Left lobe of liver (tissue), 2 donors: ENCODE results near the gene FOXO1. TPM values are rescaled to one million over a fixed set of nuclear protein-coding genes. Genes with fewer than 3 reads are reported as not detected.
A peak's percentile ranks its signal among the peaks of the same experiment; 100 is the strongest.

Source experiments
- ATAC-seq: fragments of 200-7000 bp; cut with Tn5 transposase; one replicate; pipeline ENCODE4 v1.9.1; 2020; ENCODE audit warnings: mild to moderate bottlenecking, moderate library complexity
- DNase-seq: peaks from one replicate; pipeline ENCODE4 v3.0.0-alpha.2; 2020; ENCODE audit warnings: low spot score
- total RNA-seq: library from RNA; stranded (reverse); gene quantifications from one replicate; pipeline ENCODE4 v1.2.1, GENCODE V29; 2021
- donor health status: DM: no; HTN: no; CAD: no; lungs with moderate emphysema.
- donor health status: DM: no; HTN: yes; CAD: no.

The FOXO1 gene
- total RNA-seq, 1 donor from 2014 or later = 13.3 TPM

DNA sequence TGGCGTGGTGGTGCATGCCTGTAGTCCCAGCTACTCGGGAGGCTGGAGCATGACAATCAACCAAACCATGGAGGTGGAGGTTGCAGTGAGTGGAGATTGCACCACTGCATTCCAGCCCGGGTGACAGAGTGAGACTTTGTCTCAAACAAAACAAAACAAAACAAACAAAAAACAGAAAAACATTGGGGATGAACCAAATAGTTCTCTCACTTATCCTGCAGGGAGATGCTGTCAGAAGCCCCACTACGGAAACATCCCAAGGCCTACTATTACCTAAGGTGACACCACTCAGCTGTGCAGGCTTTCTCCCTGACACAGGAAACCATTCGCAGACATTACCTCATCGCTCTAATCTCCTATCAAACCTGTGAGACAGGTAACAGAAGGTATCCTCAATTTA is 113.5 kb downstream of the FOXO1 start:
- peak; percentile 30 for ATAC-seq
- no peak for DNase-seq

DNA sequence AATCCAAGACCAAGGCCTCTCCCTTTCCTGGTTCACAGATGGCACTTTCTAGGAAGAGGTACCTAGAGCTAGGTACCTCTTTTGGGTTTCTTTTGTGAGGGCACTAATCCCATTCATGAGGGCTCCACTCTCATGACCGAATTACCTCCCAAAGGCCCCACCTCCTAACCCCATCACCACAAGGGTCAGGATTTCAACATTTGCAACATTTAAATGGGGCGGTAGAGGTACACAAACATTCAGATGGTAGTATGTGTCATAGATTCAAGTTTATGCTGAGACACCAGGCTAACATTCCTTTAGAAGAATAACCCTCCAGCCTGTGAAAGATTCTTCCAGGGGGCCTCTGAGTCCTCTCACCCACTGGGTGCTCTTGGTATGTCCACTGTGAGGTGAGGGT is 116.3 kb downstream of the FOXO1 start:
- no peak for DNase-seq
- no peak for ATAC-seq

DNA sequence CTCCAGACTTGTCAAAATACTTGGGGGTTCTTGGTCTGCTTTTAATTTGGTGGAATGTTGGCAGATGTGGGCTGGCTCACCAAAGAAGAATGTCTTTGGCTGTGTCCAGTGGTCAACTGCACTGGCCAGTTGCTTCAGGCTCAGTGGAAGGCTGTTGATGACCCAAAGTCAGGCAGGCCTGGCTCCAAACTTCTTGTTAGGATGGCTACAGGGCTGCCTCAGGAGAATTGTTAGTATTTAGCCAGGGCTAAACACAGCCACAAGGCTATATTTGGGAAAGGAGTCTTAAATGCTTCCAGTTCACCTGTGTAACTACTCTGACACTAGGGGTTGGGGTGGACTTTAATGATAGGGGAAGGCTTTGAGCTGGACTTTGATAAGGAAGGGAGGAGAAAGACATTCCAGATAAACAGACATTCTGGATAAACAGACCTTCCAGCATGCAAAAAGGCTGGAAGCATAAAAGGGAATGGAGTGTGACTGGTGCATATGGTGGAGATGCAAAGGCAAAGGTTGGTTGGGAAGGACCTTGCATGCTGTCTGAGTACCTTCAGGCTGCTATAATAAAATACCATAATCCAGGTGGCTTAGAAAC is 116.8 kb downstream of the FOXO1 start:
- ATAC-seq = peak; percentile 55

DNA sequence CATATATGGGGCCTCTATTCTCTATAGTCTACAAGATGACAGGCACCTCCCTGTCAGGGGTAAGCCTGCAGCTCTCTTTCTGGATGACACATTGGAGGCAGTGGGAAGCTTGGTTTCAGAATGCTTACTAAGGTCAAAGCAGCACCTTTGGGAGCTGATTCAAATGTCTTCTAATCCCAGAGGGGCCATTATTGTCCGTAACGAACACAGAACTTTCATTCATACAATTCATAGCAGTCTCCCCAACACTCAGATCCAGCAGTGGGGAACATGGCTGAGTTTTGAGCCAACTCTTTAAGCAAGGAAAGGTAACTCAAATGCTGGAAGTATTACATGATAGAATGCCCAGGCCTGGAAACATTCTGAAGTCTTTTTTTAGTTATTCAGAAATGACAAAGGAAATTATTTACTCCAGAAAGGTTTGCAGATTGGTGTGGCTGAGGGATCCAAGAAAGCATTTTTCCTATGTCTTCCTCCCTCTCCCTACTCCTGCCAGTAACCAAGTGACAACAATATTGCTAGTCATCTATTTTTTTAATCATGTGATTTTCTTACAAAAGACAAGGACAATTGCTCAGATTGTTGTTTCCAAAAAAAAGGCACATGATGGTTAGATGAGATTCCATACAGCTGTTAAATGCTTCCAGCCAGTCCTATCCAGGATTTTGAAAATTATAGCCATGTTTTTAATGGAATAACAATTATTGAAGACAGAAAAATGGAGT is 118.7 kb downstream of the FOXO1 start:
- DNase-seq = no peak
- no peak for ATAC-seq

More for the DNA sequence above, 116.8 kb downstream of the FOXO1 start:
- DNase-seq = no peak

DNA sequence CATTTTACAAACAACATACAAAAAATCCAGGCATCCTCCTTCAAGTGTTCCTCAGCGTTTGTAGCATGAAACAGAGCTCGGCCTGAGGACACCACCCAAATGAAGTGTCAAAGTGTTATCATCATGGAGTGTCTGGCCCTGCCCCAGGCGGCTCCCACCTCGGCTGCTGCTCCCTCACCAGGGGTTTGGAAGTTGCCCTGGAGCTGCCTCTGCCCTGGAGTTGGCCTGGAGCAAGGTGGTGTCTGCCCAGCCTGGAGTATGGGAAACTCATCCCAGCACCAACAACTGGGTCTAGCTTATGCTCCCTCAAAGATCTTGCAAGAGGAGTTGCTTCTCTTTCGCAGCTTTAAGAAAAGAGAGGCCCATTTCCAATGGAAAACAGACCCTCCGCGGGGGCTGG is 120.4 kb downstream of the FOXO1 start:
- DNase-seq (no peak), ATAC-seq (peak; percentile 18)

DNA sequence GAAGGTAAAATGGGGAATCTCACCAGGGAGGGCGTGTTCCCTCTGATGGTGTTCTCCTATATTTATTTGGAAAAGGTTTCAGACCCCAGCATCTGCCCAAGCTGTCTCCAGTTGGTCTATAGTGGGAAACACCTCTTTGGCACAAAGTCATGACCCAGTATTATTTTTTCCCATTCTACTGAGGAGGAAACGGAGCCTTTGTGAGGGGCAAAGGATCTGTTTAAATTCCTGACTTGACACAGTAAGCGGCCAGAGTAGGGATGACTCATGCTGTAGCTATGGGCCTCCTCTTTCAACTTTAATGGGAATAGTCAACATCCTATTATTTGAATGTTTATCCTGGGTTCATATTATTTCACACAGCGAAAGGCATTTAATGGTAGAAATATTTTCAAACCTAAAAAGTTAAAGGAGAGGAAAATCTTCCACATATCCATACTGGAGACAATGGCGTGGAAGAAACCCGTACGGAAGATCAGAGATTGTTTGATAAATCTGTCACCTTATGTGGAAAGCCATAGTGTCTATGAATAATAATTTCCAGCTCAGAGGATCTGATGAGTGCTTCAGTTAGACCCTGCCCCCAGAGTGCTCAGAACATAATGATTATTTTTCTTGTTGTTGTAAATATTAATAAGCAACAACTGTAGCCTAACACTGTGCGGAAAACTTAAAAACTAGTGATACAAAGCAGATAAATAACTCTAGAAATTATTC is 126.0 kb downstream of the FOXO1 start:
- no peak for DNase-seq

DNA sequence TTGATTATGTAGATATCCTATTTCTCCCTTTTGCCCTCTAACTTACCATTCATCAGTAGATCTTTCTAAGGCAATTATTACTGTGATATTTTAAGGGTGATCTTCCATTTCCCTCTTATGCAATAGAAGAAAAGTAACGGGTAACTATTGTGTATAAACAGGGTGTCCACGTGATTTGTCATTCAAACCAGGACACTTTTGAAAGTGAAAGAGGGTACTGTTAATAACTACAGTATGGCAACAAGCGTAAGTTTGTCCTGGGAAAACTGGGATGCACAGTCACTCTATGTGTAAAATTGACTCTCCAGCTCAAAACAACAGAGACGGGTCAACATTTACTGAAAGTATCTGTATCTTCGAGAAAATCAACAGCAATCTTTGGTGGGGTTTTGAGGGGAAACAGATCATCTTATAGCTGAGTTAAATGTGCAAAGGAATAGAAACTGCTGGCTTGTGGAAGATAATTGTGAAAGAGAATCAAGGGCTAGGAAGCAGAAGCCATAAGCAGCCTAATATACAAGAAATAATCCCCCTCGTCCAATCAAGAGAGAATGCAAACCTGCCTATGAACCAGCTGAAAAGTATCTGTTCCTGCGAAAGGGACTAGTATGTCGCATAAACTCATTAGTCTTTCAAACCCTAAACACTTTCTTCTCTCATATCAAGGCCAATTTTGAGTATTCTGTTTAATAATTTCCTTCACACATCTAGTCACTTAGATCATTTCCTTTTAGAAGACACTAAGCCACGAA is 126.7 kb downstream of the FOXO1 start:
- DNase-seq (no peak), ATAC-seq (no peak)

More for the DNA sequence above, 126.0 kb downstream of the FOXO1 start:
- ATAC-seq = no peak

DNA sequence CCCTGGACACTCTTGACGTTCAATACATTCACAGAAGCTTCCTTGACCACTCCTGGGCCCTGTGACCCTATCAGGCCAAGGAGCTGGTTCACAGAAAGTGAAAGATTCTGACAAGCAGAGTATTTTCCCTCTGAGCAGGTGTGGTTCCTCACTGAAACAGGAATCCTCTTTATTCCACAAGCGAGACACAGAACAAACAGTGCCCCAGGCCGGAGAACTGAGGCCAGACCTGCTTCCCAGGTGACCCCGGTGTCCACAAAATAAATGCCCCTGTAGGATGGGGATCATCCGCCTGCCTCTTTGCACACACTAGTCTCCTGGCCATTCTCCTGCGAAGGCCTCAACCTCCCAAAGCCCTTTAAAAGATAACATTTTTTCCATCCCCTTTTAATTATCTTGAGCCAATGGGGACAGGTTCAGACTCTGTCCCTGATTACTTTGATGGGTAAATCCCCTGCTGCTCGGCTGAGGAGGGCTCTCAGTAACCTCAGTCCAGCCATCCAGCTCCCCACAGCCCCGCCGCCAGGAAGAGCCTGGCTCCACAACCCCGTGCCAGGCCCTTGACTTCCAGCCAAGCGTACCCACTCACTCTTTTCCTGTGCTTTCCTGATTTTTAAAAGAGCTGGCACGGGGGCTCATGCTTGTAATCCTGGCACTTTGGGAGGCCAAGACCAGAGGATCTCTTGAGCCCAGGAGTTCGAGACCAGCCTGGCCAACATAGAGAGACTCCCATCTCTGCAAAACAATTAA is 129.1 kb downstream of the FOXO1 start:
- DNase-seq (no peak), ATAC-seq (peak; percentile 7)

DNA sequence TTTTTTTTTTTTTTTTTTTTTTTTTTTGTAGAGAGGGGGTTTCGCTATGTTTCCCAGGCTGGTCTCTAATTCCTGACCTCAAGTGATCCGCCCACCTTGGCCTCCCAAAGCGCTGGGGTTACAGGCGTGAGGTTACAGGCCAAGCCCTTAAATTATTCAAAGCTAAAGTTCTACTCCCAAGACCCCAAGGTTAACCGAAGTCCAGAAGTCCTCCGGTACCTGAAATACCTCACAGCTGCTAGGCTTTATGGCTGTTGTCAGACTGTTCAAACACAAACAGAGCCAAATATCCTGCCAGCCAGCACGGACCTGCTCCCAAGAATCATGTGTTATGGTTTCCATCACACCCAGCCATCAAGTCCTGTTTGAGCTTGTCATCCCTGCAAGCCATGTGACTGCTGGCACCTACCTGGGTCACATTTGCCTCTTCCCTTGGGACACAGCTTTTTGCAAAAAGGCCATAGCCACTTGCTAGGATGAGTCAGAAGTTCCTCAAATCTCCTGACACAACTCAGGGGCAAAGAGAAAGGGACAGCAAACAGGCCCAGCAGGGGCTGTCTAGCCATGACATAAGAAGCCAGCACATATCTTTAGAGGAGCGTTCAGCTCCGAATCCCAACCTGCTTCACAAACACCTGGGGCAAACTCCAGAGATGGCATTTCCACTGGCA is 129.9 kb downstream of the FOXO1 start:
- peak; percentile 91 for ATAC-seq
- peak; percentile 89 for DNase-seq

DNA sequence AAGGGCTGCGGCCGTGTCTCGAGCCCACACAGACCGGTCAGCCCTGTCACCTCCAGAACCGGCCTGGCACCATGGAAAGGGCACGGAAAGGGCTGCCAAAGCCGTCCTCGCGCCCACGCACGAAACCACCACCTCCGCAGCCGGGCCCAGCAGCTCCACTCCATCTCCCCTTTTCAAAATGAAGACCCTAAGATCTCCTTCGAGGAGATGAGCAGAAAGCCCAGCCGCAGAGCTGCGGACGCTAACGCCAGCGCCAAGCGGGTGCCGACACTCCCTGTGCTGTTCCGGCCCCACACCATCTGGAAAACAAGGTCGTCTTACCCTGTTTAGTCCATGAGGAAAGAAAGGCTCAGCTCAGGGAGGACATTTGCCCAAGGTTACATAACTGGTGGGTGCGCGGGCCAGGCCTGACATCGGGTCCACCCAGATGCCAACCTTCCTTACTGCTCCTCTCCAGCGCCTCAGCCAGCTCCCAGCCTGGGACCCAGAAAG is 131.1 kb downstream of the FOXO1 start:
- no peak for ATAC-seq
- no peak for DNase-seq

DNA sequence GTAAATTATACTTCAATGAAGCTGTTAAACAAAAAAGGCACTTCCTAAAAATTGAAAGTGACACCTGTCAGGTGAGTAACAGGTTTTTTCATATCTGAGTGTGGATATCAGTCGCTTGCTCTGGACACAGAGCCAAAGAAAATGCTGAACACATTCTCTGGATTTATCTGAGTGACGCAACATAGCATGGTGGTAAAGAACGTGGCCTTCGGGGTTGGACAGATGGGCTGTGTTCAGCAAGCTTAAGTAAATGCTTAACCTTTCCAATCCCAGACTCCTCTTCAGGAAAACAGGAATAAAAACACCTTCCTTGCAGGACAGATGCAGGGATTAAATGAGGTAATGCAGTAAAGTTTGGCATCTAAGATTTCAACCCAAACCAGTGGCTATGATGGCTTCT is 132.0 kb downstream of the FOXO1 start:
- DNase-seq = no peak
- ATAC-seq = peak; percentile 11

DNA sequence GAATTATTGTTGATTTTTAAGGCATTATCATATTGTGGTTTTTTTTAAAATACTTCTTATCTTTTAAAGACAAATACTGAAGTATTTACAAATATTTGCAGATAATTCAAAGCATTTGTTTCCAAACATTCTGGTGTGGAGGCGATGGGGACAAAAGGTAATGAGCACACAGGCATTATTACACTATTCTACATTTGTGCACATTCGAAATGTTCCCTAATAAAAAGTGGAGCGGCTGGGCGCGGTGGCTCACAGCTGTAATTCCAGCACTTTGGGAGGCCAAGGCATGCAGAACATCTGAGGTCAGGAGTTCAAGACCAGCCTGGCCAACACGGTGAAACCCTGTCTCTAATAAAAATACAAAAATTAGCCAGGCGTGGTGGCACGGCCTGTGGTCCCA is 133.4 kb downstream of the FOXO1 start:
- ATAC-seq (no peak), DNase-seq (no peak)

DNA sequence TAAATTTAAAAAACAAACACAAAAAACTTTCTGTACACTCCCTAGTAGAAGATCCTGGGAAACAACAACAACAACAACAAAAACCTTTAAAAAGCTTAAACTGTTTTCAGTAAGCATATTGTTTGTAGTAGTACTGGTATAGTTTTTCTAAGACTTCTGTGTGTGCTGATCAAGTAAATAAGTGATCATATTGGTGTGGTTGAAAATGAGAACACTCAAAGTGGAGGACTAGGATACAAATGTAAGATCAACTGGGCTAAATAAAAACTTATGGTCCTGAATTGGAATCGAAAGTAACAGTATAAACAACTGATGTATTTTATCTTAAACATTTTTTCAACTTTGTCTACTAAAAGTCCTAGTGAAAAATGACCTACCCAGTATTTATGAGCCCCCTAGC is 135.5 kb downstream of the FOXO1 start:
- no peak for DNase-seq
- no peak for ATAC-seq

DNA sequence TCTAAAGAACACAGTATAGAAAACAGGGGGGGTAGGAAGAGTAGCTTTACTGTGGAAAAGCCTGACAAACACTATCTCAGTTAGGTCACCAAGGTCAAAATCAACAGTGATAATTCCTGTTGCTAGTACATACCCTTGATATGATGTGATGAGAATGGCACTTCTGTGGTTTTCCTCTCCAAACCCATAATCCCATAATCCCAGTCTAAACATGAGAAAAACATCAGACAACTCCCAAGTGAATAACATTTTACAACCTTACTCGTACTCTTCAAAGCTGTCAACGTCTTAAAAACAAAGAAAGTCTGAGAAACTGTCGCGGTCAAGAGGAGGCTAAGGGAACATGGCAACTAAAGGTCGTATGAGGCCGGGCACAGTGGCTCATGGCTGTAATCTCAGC is 137.6 kb downstream of the FOXO1 start:
- ATAC-seq (no peak), DNase-seq (no peak)

DNA sequence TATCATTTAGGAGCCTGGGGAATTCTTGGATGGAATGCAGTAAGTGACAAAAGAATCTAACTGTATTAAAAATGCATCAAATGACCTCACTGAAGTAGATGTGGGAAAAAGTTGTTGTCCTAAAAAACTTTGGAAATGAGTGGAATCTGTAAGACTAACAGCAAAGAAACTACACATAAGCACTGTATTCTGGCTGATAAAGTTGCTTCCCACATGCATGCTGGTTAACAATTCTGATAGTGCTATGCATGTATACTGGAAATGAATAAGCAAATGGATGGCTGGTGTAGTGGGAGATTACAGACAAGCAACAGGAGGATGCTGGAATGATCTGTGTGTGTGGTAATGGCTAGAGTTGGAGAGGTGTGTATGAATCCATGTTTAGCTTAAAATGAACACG is 138.5 kb downstream of the FOXO1 start:
- DNase-seq = no peak
- no peak for ATAC-seq

DNA sequence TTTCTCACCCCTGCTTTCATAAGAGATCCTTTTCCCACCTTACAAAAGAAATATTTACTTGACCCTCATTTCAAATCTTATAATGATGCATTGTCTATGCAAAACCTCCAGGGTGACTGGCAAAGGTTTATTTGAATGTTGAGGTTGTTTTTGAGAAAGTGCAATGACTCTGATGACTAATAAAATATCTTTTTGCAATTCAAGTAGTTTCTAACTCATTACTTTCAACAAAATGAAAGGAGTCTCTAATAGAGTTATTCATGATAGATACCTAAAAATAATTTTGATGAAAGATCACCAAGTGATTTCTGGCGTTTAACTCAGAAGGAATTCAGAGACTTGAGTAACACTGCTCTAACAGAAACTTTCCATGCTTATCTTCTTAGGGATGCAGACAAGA is 144.2 kb downstream of the FOXO1 start:
- ATAC-seq (no peak), DNase-seq (no peak)

DNA sequence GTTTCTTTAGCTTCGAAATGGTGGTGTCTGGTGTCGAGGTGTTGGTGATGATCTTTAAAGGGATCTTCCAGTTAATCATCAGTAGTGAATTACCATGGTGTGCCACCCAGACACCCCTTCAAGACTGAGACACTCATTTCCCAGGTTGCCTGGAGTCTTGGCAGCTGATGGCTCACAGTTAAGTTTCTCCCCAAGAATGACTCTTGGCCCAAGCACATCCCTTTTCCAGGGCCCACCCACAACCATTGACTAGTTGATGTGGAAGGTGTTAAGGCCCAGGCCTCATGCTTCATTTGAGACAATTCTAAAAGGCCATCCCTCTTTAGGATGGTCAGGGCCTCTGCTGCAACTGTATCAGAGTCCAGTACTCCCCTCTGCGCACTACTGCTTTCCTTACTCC is 145.5 kb downstream of the FOXO1 start:
- no peak for ATAC-seq
- DNase-seq = no peak

DNA sequence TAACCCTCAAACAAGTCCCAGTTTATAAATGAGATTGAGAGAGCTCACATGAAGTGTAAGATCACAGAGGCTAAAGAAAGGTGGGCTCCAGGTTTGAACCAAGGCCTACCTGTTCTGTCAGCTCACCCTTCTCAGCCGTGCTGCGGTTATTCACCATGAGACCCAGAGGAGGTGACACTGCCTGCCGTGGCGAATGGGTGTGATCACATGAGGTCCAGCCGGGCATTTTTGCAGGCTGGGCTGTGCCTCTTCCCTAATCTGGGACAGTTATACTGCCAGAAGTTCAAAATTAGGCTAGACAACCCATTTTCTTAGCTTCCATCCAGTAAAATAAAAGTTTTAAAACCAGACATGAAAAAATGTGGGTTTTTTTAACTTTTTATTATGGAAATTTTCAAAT is 146.8 kb downstream of the FOXO1 start:
- no peak for DNase-seq
- peak; percentile 42 for ATAC-seq

DNA sequence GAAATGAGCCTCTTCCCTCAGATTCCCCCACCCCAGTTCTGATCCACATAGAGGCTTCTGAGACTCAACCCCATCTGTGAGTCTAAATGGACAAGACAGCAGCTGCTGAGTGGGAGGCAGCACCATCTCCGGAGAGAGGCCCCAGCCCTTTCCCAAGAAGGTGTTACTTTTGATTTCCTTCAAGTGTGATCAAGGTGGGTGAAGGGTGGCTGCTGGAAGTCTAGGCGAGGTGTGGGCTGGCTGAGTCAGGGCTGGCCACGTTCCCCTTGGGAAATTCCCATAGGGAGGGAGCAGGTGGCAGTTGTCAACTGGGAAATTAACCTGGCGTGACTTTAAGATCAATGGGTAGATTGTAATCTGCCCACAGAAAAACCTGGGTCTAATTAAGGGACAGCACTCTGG is 148.0 kb downstream of the FOXO1 start:
- ATAC-seq = no peak

More for the DNA sequence above, 148.0 kb downstream of the FOXO1 start:
- DNase-seq = no peak
